DMS153 (cell line): ENCODE results near the gene SHISA5.
"Not testable (repeated sequence)": the region's sequence is repeated elsewhere in the genome, so short reads cannot be mapped to it uniquely, and the experiment has no call there.

ENCODE experiments used
- DNase-seq: peaks from one replicate; lab custom pipeline; 2025; lab: John Stamatoyannopoulos, UW

The SHISA5 gene

DNA sequence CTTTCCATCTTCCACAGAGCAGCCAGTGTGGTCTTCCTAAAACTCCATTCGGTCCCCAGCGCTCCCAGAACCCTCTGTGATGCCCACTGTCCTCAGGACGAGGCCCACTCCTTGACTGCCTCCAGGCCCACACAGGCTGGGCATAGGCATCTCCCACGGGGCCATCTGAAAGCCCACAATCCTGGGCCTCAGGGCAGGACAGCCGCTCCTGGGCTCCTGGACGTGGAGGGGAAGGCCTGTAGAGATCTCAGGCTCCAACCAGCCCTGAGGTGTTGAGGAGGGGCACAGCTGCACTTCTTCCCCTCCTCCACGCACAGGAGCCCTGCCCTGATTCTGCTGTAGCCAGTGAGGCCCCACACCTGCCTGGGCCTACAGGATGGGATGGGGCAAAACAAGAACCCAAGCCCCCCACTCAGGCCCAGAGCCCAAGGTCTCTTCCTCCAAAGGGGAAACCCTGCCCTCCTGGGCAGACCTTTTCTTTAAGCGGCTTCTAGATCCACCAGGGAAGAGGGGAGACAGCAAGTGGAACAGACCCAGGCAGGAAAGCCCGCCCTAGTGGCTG lies 25.9 kb downstream of the SHISA5 start:
- DNase-seq: no peak

DNA sequence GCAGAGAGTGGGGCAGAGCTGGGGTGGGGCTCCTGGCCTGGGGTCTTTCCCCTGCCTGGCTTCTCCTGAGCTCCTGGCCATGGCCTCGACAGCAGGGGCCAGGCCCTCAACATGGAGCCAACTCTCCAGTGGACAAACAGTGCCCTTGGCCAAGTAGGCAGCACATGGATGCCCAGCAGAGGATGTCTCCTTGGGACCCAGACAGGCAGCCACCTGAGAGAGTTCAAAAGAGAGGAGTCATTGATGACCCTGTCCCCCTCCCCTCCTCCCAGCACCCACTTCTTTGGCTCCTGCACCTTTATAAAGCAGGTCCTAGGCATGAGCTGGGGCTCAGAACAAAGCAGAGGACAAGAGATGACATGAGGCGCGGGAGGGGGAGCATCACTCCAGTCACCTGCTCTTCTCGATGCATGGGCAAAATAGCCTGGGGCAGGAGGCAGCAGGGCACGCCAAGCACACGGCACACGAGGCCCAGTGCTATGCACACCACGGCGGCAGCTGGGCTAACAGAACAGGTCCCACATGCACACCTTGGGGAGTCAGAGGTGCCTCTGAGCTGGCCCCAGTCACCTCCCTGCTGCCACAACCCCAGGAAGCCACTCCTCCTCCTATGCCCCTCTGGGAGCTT lies 27.4 kb downstream of the SHISA5 start:
- no peak for DNase-seq

DNA sequence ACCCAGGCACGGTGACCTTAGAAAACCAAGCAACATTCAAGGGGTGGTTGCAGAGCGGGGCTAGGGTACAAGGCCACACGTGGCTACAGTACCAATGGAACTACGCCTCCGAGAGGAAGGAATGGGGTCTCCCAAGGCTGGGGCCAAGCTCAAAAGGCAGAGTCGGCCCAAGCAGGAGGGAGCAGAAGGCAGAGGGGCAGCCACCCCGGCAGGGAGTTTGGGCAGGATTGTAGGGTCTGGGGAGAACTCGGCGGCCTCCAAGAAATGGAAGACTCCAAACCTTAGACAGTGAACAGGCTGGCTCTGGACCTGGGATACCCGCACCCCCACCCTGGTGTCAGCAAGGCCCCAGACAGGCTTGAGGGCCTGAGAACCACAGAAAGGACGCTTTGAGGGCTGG lies 28.8 kb downstream of the SHISA5 start:
- DNase-seq: no peak

DNA sequence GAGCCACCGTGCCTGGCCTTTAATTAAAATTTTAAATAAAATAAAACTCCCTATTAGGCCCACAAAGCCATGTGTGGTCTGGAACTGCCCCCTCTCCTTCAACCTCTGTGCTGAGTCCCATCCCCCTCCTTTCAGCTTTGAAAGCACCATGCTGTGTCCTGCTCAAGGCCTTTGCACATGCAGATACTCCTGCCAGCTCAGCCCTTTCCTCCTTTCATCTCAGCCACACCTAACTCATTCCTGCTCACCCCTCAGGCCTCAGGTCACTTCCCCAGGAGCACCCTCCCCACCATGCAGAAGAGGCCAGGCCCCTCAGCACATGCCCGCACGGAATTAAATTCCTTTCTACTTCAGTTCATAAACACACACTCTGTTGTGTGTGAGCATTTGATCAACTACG lies 29.4 kb downstream of the SHISA5 start:
- no peak for DNase-seq

DNA sequence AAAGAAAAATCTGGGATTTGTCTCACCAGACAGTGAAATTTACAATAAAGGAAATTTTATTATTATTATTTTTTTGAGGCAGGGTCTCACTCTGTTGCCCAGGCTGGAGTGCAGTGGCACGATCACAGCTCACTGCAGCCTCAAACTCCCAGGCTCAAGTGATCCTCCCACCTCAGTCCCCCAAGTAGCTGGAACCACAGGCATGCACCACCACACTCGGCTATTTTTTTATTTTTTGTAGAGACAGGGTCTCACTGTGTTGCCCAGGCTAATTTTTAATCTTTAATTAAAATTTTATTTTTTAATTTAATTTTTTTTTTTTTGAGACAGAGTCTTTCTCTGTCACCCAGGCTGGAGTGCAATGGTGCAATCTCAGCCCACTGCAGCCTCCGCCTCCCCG lies 29.9 kb downstream of the SHISA5 start:
- not testable (repeated sequence) for DNase-seq

DNA sequence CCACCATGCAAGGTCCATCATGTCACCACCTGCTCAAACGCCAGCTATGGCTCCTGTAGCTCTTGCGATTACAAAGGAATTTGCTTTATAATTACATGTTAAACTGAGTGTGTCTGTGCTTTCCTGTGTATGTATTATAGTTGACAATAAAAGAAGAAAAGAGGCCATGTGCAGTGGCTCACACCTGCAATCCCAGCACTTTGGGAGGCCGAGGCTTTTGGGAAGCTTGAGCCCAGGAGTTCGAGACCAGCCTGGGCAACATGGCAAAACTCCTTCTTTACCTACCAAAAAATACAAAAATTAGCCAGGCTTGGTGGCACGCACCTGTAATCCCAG lies 30.4 kb downstream of the SHISA5 start:
- no peak for DNase-seq

DNA sequence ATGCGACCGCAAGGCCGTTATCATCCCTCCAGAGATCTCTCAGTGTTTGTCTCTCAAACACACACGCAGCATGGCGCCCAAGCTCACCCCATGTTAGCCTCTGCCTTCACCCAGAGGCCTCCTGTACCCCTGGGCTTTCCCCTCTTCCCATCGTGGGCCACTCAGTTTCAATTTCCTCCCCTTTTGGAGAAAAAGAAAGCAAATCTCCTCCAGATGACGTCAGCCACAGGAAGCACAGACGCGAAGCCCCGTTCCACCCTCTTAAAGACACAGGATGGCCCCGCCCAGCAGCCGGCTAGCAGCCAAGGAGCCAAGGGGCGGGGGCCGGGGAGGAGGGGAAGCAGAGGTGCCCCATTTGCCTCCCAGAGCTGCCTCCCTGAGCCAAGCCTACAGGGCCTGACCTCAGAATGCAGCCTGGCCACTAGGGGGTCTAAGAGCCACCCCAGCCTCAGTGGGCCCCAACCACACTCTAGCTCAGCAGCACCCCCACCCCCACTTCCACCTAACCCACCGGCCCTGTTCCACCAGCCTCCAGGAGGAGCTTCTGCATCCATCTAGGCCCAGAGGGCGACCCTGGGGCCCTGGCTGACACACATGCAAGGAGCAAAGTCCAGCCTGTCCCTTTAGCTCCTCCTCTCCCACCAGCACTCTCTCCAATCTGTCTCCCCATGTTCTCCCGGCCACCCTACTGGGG lies 30.9 kb downstream of the SHISA5 start:
- DNase-seq: peak; percentile 58

DNA sequence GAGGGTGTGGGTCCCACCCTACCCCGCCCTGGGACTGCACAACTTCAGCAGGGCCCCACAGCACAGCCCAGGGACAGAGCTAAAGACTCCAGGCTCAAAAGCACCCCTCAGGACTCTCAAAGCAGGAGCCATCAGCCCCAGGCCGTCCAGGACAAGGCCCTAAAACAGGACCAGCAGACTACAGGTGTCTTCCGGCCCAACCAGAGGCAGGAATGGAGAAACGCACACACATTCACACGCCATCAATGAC lies 31.4 kb downstream of the SHISA5 start:
- no peak for DNase-seq

DNA sequence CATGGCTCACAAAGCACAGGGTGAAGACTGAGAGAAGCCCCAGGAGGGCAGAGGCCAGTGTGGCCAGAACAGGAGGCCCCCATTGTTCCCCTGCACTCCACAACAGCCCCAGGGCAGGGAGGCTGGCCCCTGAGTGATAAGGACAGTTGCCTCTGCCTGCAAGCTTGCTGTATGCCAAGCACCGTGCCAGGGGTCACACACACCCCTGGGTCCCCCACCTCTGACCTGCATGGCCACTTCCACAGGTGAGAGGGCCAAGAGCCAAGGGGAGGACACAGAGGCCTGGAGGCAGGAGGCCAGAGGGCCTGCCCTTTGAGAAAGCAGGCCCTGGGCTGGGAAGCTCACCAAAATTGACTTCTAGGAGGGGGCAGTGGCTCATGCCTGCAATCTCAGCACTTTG lies 33.7 kb downstream of the SHISA5 start:
- no peak for DNase-seq

DNA sequence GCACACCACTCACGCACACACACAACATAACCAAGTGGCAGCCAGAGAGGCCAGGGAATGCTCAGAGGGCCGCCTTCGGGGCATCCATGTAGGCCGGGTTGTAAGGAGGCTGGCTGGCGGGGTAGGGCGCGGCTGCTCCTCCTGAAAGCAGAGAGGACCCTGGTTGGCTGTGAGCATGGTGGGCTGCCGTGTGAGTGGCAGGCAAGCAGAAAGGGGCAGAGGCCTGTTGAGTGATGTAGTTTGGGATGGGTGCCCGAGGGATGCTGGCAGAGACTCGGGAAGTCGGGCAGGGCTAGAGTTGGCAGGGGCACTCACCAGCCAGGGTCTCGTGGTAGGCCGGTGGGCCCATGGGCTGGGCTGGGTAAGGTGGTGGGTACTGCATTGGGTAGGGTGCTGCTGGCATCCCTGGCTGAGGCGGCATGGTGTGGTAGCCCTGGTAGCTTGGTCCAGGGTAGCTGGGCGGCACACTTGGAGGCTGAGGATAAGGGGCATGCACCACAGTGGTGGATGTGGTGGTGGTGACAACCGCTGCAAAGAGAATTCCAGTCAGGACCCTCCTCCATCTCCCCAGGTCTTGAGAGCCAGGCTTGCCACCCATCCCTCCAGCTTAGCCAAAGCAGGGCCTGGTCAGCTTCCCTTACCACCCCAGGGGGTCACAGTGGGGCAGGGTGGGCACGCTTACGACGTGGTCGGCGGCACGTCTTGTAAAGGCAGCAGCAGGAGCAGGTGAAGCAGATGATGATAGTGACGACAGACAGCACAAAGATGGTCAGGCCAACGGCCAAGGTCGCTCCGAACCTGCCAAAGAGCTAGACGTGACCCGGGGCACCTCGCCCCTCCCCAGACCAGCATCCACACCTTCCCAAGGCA lies 34.7 kb downstream of the SHISA5 start:
- no peak for DNase-seq

DNA sequence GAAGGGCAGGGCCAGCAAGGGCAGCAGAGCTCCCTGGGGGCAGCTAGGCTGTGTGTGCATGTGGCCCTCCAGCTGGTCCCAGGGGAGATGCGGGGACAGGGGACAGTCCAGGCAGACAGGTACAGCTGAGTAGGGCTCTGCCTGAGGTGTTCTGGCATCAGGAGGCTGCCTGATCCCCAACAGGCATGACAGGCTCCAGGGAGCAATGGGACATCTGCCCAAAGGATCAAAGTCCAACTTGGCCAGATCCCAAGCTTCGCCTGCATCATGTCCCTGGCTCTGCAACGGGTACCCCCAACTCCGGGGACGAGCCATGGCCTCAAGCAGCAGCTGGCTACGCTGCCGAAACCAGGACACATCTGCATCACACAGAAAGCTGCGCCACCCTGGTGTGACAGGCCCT lies 35.6 kb downstream of the SHISA5 start:
- no peak for DNase-seq

DNA sequence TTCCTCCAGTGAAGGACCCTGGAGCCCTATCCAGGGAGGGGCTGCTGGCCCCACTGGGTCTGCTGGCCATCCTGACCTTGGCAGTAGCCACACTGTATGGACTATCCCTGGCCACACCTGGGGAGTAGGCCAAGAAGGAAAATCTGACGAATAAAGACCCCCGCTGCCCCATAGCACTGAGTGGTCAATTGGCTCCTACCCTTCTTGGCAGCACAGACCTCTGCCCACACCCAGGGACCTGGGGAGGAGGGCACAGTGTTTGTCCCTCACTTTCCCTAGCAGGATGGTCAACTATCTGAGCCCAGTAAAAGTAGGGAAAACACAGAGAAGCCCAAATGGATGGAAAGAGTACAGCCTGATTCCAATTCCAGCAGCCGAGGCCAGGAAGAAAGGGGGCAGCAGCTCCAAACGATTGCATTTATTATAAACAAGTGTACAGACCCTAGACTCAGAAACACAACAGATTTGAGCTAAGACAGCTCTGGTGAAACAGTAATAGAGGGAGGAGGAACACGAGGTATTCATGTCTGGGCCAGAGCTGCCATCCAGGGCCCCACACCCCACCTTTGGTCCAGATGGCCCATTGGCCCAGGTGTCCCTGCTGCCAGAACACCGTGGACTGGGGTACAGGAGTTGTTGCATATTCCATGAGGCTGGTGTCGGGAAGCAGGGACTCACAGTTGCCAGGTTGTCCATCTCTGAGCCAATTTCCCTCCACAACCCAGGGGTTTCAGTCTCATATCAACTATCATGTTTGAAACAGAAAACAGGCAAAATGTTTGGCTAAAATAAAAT lies 36.3 kb downstream of the SHISA5 start:
- DNase-seq: no peak

DNA sequence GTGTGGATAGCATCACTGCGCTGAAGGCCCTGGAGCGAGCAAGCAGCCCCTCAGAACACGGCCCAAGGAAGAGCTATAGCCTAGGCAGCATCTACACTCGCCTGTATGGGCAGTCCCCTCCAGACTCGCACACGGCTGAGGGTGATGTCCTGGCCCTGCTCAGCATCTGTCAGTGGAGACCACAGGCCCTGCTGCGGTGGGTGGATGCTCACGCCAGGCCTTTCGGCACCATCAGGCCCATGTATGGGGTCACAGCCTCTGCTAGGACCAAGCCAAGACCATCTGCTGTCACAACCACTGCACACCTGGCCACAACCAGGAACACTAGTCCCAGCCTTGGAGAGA lies 36.9 kb downstream of the SHISA5 start:
- DNase-seq: no peak

DNA sequence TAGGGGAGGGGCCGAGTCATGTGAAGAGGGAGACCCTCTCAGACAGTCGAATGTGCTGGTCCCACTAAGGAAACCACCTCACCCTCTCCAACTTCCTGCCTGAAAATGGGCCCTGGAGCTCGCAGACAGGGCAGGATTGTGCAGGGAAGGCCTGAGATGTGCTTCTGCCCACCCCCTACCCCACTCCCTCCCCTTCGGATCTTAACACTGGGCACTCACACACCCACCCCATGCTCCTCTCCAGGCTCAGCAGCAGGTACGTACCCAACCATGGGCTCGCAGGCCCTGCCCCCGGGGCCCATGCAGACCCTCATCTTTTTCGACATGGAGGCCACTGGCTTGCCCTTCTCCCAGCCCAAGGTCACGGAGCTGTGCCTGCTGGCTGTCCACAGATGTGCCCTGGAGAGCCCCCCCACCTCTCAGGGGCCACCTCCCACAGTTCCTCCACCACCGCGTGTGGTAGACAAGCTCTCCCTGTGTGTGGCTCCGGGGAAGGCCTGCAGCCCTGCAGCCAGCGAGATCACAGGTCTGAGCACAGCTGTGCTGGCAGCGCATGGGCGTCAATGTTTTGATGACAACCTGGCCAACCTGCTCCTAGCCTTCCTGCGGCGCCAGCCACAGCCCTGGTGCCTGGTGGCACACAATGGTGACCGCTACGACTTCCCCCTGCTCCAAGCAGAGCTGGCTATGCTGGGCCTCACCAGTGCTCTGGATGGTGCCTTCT lies 37.4 kb downstream of the SHISA5 start:
- DNase-seq: no peak

DNA sequence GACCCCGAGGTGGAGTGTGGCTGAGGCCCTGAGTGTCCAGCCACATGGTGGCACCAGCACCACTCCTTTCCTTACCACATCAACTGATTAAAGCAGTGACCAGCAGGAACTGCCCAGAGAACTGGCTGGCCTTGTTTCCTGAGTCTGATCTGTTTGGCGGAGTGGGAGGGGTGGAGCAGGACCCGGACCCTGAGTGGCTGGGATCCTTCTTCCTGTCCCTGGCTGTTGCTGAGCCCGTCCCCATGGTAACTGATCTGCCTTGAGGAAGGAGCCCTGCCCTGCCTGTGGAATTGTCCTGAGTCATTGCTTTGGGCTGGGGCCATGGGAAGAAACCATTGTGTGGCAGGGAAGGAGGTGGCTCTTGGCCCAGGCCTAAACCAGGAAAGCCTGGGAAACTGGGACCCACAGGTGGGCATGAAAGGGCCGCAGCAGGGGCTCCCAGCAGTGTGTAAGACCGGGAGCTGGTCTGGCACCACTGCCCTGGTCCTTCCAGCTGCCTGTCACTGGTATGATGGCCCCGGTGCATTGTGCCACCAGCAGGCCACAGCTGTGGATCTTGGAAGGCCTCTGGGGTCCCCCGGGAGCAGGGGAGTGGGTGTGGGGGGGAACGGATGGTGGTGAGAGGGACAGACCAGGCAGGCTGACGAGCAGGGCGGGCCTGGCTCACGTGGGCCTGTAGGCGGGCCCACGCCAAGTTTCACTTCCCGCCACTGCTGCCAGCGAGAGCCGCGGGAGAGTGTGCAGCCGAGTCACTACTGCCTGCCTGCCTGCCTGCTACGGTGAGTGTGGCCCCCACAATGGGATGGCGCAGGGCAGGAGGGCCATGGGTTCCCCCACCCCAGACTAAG lies 38.2 kb downstream of the SHISA5 start:
- DNase-seq: peak; percentile 84

DNA sequence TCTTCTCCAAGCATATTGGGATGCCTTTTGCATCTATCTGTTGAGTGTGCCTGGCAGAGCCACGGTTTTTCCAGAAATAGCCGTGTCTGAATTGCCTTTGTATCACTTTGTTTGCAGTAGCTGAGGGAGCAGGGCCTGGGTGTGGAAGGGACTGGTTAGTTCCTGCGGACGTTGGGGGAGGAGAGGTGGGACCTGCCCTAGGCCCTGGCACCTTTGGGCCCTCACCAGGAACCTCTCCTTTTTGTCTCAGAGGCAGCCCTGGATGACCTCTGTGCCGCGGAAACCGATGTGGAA lies 38.8 kb downstream of the SHISA5 start:
- DNase-seq: no peak

DNA sequence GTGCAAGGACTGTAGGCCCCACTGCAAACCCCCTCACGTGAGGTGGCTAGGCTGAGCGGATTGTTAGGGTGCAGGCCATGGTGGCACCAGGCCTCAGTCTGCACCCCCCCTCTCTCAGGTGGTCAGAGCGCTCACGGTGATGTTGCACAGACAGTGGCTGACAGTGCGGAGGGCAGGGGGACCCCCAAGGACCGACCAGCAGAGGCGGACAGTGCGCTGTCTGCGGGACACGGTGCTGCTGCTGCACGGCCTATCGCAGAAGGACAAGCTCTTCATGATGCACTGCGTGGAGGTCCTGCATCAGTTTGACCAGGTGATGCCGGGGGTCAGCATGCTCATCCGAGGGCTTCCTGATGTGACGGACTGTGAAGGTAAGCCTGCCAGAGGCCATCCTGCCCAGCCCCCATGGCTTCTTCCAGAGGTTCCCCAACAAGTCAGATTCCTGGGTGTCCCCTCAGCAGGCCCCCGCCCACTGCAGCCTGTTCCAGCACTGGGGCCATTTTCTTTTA lies 39.2 kb downstream of the SHISA5 start:
- no peak for DNase-seq

DNA sequence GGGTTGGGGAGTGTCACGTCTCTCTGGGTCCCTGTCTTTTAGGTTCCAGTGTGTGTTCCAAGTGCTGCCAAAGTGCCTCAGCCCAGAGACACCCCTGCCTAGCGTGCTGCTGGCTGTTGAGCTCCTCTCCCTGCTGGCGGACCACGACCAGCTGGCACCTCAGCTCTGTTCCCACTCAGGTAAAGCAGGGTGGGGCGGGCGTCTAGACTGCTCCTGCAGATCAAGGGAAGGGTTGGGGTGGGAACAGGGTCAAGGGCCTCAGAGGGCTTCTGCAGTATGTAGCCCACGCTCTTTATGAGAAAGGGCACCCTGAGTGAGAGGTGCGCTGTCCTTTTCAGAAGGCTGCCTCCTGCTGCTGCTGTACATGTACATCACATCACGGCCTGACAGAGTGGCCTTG lies 40.3 kb downstream of the SHISA5 start:
- DNase-seq: no peak

DNA sequence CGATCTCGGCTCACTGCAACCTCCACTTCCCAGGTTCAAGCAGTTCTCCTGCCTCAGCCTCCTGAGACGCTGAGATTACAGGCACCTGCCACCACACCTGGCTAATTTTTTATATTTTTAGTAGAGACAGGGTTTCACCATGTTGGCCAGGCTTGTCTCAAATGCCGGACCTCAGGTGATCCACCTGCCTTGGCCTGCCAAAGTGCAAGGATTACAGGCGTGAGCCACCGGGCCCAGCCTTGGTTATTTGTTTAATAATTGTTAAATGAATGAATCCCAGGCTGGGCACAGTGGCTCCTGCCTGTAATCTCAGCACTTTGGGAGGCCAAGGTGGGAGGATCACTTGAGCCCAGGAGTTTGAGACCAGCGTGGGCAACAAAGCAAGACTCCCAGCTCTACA lies 42.2 kb downstream of the SHISA5 start:
- DNase-seq: not testable (repeated sequence)

DNA sequence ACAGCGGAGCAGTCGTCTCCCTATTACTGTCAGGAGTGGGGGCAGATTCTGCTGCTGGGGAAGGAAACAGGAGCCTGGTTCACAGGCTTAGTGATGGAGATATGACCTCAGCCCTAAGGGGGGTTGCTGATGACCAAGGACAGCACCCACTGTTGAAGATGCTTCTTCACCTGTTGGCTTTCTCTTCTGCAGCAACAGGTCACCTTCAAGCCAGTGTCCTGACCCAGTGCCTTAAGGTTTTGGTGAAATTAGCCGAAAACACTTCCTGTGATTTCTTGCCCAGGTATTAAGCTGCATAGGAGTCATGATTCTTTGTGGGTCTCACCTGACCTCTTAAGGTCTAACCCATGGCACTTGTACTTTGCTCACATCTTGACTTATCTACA lies 43.5 kb downstream of the SHISA5 start:
- no peak for DNase-seq
